ENCODE data around the gene SLC6A20. TPM values are rescaled to one million over a fixed set of nuclear protein-coding genes. Genes with fewer than 3 reads are reported as not detected.
A peak's percentile ranks its signal among the peaks of the same experiment; 100 is the strongest.

SLC6A20 gene
- total RNA-seq, 5 donors from 2014 or later (not counting 1 experiment from before 2014, with no cell fraction given), result 0.12 to 0.44 (median 0.24) TPM; not detected in 1

DNA sequence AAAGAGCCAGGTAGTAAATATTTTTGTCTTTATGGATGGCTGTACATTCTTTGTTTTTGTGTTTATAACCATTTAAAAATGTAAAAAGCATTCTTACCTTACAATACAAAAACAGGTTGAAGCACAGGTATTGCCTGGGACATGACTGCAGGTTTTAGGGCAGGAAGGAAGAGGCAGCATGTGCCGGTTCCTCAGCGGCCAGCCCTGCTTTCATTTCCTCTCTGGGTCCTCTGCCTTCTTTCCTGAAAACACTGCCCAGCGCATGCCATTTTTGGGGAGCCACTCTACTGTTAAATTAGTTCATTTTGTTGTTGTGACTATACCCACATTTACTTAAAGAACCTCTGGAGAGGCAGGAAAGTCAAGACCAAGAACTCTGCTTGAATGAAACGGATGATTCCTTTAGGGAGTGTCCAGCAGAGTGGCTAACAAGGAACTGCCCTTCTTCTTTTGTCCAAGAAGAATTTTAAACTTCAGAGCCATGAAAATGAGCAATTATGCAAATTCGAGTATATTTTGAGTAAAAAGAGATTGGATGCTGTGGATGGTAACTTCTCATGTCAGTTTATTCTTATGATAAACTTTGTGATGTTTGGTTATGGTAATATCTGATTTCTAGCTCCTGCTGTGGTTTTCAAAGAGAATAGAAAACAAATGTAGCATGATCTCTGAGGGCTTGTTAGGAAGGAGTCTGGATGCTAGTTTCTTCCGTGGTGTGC is 54.4 kb downstream of the SLC6A20 start:
- H3K27me3 Mint-ChIP-seq, result no peaks in the 10 kb centered on the region
- Histone ChIP-seq H3K4me3 (ENCODE audit: control insufficient read depth in 1 of 2, extremely low read depth in 1 of 2, low read length in 1 of 2) (no peak overlapping the region), H3K27me3 (replicated peaks in 1 of 2; ENCODE audit: control insufficient read depth in 2 of 2, extremely low read depth in 1 of 2, insufficient read depth in 2 of 2, low read length in 1 of 2) (no peaks in the 10 kb centered on the region), H3K27ac (ENCODE audit: low read length) (no peak overlapping the region), H3K36me3 (ENCODE audit: control insufficient read depth in 2 of 2, extremely low read depth in 1 of 2, insufficient read depth in 1 of 2, low read length in 1 of 2) (peaks cover 11 to 85% of the 10 kb centered on the region in 2 donors), H3K4me1 (ENCODE audit: control insufficient read depth in 1 of 2, extremely low read depth in 1 of 2, insufficient read depth in 2 of 2, low read length in 2 of 2) (peaks cover 5 to 13% of the 10 kb centered on the region in 2 experiments), H3K9me3 (no peaks in the 10 kb centered on the region)
- ATAC-seq (replicated peaks in 1 of 4), result peak in 2 of 4 experiments; percentile 43 to 63
- POLR2A ChIA-PET, result no interaction called here
- peaks cover 34 to 39% (median 38%) of the 10 kb centered on the region in 3 donors for H3K4me1 Mint-ChIP-seq
- CTCF ChIA-PET, result no interaction called here
- H3K9me3 Mint-ChIP-seq, result no peaks in the 10 kb centered on the region
- H3K36me3 Mint-ChIP-seq, result peaks cover 62% of the 10 kb centered on the region
- peak in 1 of 35 experiments; percentile 13 for DNase-seq
- WGBS (ENCODE audit: insufficient coverage), result 72% methylated on average over 4 of the region's 6 CpGs
- no peak overlapping the region for H3K4me3 Mint-ChIP-seq
- H3K27ac Mint-ChIP-seq, result peak overlapping the region; percentile 67 to 90

DNA sequence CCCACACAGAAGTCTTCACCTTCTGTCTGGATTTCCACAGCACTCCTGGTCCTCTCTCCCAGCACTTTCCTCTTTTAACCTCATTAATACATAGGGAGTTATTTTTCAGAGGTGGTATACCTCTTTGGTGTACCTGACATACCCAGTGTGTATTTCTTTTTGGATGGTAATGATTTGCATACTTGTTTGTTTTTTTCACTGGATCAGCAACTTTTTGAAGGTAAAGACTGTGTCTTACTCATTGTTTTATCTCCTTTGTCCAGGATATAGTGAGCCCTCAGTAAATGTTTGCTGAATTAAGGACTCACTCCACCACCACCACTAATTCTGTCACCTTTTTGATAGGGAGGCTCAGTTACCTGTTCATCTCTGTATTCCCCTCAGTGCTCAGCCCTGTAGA is 55.1 kb downstream of the SLC6A20 start:
- H3K36me3 ChIP-seq (ENCODE audit: control insufficient read depth in 2 of 2, extremely low read depth in 1 of 2, insufficient read depth in 1 of 2, low read length in 1 of 2), result peaks cover 8 to 85% of the 10 kb centered on the region in 2 donors
- Mint-ChIP-seq H3K9me3 (no peaks in the 10 kb centered on the region), H3K27ac (peak overlapping the region; percentile 77 to 90), H3K4me3 (peak overlapping the region in 1 of 3 donors; percentile 20), H3K36me3 (peaks cover 68% of the 10 kb centered on the region), H3K4me1 (peaks cover 34 to 42% (median 38%) of the 10 kb centered on the region in 3 donors), H3K27me3 (no peaks in the 10 kb centered on the region)
- no peak for ATAC-seq (replicated peaks in 1 of 4)
- no peak overlapping the region for H3K4me3 ChIP-seq (ENCODE audit: control insufficient read depth in 1 of 2, extremely low read depth in 1 of 2, low read length in 1 of 2)
- peaks cover 5 to 13% of the 10 kb centered on the region in 2 experiments for H3K4me1 ChIP-seq (ENCODE audit: control insufficient read depth in 1 of 2, extremely low read depth in 1 of 2, insufficient read depth in 2 of 2, low read length in 2 of 2)
- no peaks in the 10 kb centered on the region for H3K27me3 ChIP-seq (replicated peaks in 1 of 2; ENCODE audit: control insufficient read depth in 2 of 2, extremely low read depth in 1 of 2, insufficient read depth in 2 of 2, low read length in 1 of 2)
- no peaks in the 10 kb centered on the region for H3K9me3 ChIP-seq
- CTCF ChIA-PET, result no interaction called here
- H3K27ac ChIP-seq (ENCODE audit: low read length), result no peak overlapping the region
- no peak for DNase-seq
- POLR2A ChIA-PET, result no interaction called here

DNA sequence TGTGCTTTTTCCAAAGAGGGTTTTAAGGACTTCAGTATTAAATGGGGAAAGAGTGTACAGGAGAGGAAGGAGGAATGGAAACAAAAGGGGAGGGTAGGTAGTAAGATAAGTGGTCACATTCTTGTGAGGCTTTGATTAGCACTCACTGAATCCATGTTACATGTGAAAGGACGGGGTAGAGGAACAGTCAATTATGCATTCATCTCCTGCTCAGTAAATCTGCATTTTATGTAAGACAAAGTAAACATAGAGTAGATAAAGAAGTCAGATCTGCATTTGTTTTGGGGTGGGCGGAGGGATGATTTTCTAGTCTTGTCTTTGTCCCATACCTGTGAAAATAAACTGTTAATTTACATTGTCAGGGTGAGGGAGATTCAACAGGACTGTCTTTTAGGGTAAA is 56.3 kb downstream of the SLC6A20 start:
- peaks cover 5 to 13% of the 10 kb centered on the region in 2 experiments for H3K4me1 ChIP-seq (ENCODE audit: control insufficient read depth in 1 of 2, extremely low read depth in 1 of 2, insufficient read depth in 2 of 2, low read length in 2 of 2)
- ChIA-PET CTCF (no interaction called here), POLR2A (no interaction called here)
- H3K4me3 Mint-ChIP-seq, result no peak overlapping the region
- no peaks in the 10 kb centered on the region for H3K9me3 Mint-ChIP-seq
- WGBS (ENCODE audit: insufficient coverage), result 100% methylated on average over 1 of the region's 2 CpGs
- H3K27ac Mint-ChIP-seq, result peak overlapping the region; percentile 11 to 34
- peaks cover 5 to 85% of the 10 kb centered on the region in 2 donors for H3K36me3 ChIP-seq (ENCODE audit: control insufficient read depth in 2 of 2, extremely low read depth in 1 of 2, insufficient read depth in 1 of 2, low read length in 1 of 2)
- no peaks in the 10 kb centered on the region for H3K27me3 ChIP-seq (replicated peaks in 1 of 2; ENCODE audit: control insufficient read depth in 2 of 2, extremely low read depth in 1 of 2, insufficient read depth in 2 of 2, low read length in 1 of 2)
- H3K4me3 ChIP-seq (ENCODE audit: control insufficient read depth in 1 of 2, extremely low read depth in 1 of 2, low read length in 1 of 2), result no peak overlapping the region
- DNase-seq, result no peak
- no peaks in the 10 kb centered on the region for H3K9me3 ChIP-seq
- H3K4me1 Mint-ChIP-seq, result peaks cover 34 to 42% (median 38%) of the 10 kb centered on the region in 3 donors
- H3K27ac ChIP-seq (ENCODE audit: low read length), result no peak overlapping the region
- H3K36me3 Mint-ChIP-seq, result peaks cover 67% of the 10 kb centered on the region
- no peaks in the 10 kb centered on the region for H3K27me3 Mint-ChIP-seq
- no peak for ATAC-seq (replicated peaks in 1 of 4)

DNA sequence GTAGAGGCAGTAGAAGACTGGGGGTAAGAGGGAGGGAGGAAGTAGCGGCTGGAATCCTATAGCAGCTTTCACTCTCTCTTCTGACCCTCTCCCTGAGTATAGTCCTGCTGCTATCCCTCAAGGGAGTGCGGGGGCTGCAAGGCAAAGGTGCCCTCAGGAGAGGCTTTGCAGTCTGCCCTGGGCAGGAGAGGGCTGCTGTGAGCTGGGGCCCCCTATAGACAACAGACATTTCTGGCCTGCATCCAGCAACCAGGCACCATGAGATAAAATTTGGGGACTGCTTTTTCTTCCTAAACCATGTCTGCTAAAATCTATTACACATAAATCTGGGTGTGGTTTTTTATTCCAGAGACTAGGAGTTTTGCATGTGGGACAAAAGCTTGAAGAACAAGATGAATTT is 59.1 kb downstream of the SLC6A20 start:
- WGBS (ENCODE audit: insufficient coverage), result no CpG with 5 or more reads among the region's 2 CpGs
- POLR2A ChIA-PET, result no interaction called here
- H3K4me3 Mint-ChIP-seq, result no peak overlapping the region
- peaks cover 75% of the 10 kb centered on the region for H3K36me3 Mint-ChIP-seq
- ATAC-seq (replicated peaks in 1 of 4), result no peak
- Histone ChIP-seq H3K4me1 (ENCODE audit: control insufficient read depth in 1 of 2, extremely low read depth in 1 of 2, insufficient read depth in 2 of 2, low read length in 2 of 2) (peaks cover 5 to 13% of the 10 kb centered on the region in 2 experiments), H3K27ac (ENCODE audit: low read length) (no peak overlapping the region), H3K36me3 (ENCODE audit: control insufficient read depth in 2 of 2, extremely low read depth in 1 of 2, insufficient read depth in 1 of 2, low read length in 1 of 2) (peaks cover 5 to 86% of the 10 kb centered on the region in 2 donors), H3K9me3 (no peaks in the 10 kb centered on the region), H3K4me3 (ENCODE audit: control insufficient read depth in 1 of 2, extremely low read depth in 1 of 2, low read length in 1 of 2) (no peak overlapping the region), H3K27me3 (replicated peaks in 1 of 2; ENCODE audit: control insufficient read depth in 2 of 2, extremely low read depth in 1 of 2, insufficient read depth in 2 of 2, low read length in 1 of 2) (no peaks in the 10 kb centered on the region)
- H3K9me3 Mint-ChIP-seq, result no peaks in the 10 kb centered on the region
- no peak for DNase-seq
- H3K27ac Mint-ChIP-seq, result no peak overlapping the region
- CTCF ChIA-PET, result interaction anchor here in 1 of 2 donors (0.7 kb wide), 1 partner anchor 32 kb away, joined by 4 read pairs; no protein-coding TSS in a partner anchor
- peaks cover 32 to 39% (median 36%) of the 10 kb centered on the region in 3 donors for H3K4me1 Mint-ChIP-seq
- no peaks in the 10 kb centered on the region for H3K27me3 Mint-ChIP-seq

DNA sequence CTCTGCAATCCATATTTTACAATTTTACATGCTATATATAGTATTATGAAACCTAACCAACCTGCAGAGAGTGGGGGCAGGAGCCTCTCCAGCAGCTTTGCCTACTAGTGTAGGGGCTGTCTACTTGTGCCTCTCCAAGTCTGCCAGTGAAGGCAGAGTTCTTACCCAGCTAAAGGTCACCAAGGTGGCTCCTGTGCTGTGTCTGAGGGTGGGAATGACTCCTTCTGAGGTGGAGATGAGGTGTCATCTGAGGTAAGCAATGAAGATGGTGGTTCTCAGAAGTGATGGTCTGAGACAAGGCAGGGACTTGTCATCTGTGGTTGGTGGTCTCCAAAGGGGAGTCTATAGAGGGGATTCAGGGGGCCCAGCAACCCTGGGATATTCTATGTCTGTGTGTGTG is 59.6 kb downstream of the SLC6A20 start:
- no peak overlapping the region for H3K4me3 Mint-ChIP-seq
- Histone ChIP-seq H3K4me3 (ENCODE audit: control insufficient read depth in 1 of 2, extremely low read depth in 1 of 2, low read length in 1 of 2) (no peak overlapping the region), H3K27ac (ENCODE audit: low read length) (no peak overlapping the region), H3K4me1 (ENCODE audit: control insufficient read depth in 1 of 2, extremely low read depth in 1 of 2, insufficient read depth in 2 of 2, low read length in 2 of 2) (peaks cover 5 to 13% of the 10 kb centered on the region in 2 experiments), H3K9me3 (no peaks in the 10 kb centered on the region), H3K27me3 (replicated peaks in 1 of 2; ENCODE audit: control insufficient read depth in 2 of 2, extremely low read depth in 1 of 2, insufficient read depth in 2 of 2, low read length in 1 of 2) (no peaks in the 10 kb centered on the region), H3K36me3 (ENCODE audit: control insufficient read depth in 2 of 2, extremely low read depth in 1 of 2, insufficient read depth in 1 of 2, low read length in 1 of 2) (peaks cover 5 to 85% of the 10 kb centered on the region in 2 donors)
- ChIA-PET CTCF (no interaction called here), POLR2A (no interaction called here)
- H3K27ac Mint-ChIP-seq, result no peak overlapping the region
- no peaks in the 10 kb centered on the region for H3K9me3 Mint-ChIP-seq
- DNase-seq (no peak), ATAC-seq (replicated peaks in 1 of 4) (no peak)
- H3K36me3 Mint-ChIP-seq, result peaks cover 75% of the 10 kb centered on the region
- no peaks in the 10 kb centered on the region for H3K27me3 Mint-ChIP-seq
- peaks cover 27 to 34% (median 30%) of the 10 kb centered on the region in 3 donors for H3K4me1 Mint-ChIP-seq

DNA sequence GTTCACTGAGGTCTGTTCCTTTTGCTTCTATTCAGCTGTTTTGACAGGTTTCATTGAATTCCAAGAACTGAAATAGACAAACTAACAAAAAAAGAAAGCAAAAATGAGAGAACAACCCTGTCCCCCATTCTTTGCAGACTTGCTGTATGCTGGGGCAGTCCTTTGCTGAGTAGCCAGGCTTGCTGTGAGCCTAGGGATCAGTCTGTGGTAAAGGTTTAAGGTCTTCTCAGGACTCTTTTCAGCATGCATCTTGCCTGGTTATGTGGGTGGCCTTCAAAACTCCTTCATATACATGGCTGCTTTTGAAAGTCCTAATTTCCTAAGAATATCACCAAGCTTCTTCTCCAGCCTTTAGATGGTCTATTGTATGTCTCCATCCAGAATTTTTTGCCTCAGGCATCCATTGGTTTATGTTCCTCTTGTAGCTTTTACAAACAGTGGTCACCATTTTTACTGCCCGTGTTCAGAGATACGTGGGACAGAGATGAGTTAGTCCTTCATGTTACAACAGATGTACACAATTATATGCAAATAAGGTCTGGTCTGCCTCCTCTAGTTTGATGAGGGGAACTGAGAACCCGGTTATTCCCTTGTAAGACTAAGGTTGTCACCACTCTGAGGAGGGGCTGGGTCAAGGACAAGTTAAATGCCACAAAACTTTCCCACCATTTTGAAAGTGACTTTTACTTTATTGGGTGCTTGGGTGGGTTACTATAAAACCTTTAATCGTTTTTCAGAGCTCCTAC is 65.8 kb downstream of the SLC6A20 start:
- Mint-ChIP-seq H3K9me3 (no peaks in the 10 kb centered on the region), H3K27ac (peak overlapping the region; percentile 12 to 52), H3K4me3 (no peak overlapping the region), H3K27me3 (no peaks in the 10 kb centered on the region), H3K36me3 (peaks cover 60% of the 10 kb centered on the region), H3K4me1 (peaks cover 17 to 27% (median 25%) of the 10 kb centered on the region in 3 donors)
- no peaks in the 10 kb centered on the region for H3K27me3 ChIP-seq (replicated peaks in 1 of 2; ENCODE audit: control insufficient read depth in 2 of 2, extremely low read depth in 1 of 2, insufficient read depth in 2 of 2, low read length in 1 of 2)
- no peaks in the 10 kb centered on the region for H3K9me3 ChIP-seq
- H3K4me3 ChIP-seq (ENCODE audit: control insufficient read depth in 1 of 2, extremely low read depth in 1 of 2, low read length in 1 of 2), result no peak overlapping the region
- WGBS (ENCODE audit: insufficient coverage), result no CpG with 5 or more reads among the region's 4 CpGs
- no peak overlapping the region for H3K27ac ChIP-seq (ENCODE audit: low read length)
- no peak for ATAC-seq (replicated peaks in 1 of 4)
- POLR2A ChIA-PET, result interaction anchor here in 1 of 2 donors (0.6 kb wide), 1 partner anchor 718 kb away, joined by 4 read pairs; no protein-coding TSS in a partner anchor
- DNase-seq, result no peak
- CTCF ChIA-PET, result no interaction called here
- H3K4me1 ChIP-seq (ENCODE audit: control insufficient read depth in 1 of 2, extremely low read depth in 1 of 2, insufficient read depth in 2 of 2, low read length in 2 of 2), result no peaks in the 10 kb centered on the region
- peaks cover 3 to 64% of the 10 kb centered on the region in 2 donors for H3K36me3 ChIP-seq (ENCODE audit: control insufficient read depth in 2 of 2, extremely low read depth in 1 of 2, insufficient read depth in 1 of 2, low read length in 1 of 2)
